Stimulated activated CD8-positive, alpha-beta memory T cell treated with anti-CD3 and anti-CD28 coated beads, Interleukin-4, amount 100 ng/mL, for 48 hours (primary cell): Measurements from ENCODE around the gene PER2.

ENCODE experiments used
- DNase-seq: peaks from one replicate; pipeline ENCODE4 v3.0.0-alpha.2; 2020

The PER2 gene

GRCh38 chr2:238225911-238226697 is 62.3 kb downstream of the PER2 start:
- DNase-seq, result no peak

- DNase-seq, result no peak
Observed at GRCh38 chr2:238225121-238225520, 63.3 kb downstream of the PER2 start.

GRCh38 chr2:238224356-238225035 is 63.9 kb downstream of the PER2 start:
- DNase-seq, result no peak

- no peak for DNase-seq
Observed at GRCh38 chr2:238220892-238221521, 67.4 kb downstream of the PER2 start.

- no peak for DNase-seq
Observed at GRCh38 chr2:238220274-238220891, 68.0 kb downstream of the PER2 start.

GRCh38 chr2:238216651-238217184 is 71.7 kb downstream of the PER2 start:
- DNase-seq, result no peak

GRCh38 chr2:238207006-238207405 is 81.4 kb downstream of the PER2 start:
- DNase-seq, result no peak

GRCh38 chr2:238203973-238204683 is 84.3 kb downstream of the PER2 start:
- DNase-seq, result no peak

GRCh38 chr2:238203094-238203972 is 85.1 kb downstream of the PER2 start, which contains the start of gene ILKAP:
Gene ILKAP, minus strand, starts transcription at chr2:238203695. Its CDS starts 142 bp downstream, at chr2:238203553.
- DNase-seq, result peak; percentile 89

- peak; percentile 42 for DNase-seq
Observed at GRCh38 chr2:238202326-238203093, 85.9 kb downstream of the PER2 start.
